Adrenal gland (tissue), 12 donors: ENCODE data around the gene POLR2E. TPM values are rescaled to one million over a fixed set of nuclear protein-coding genes. Genes with fewer than 3 reads are reported as not detected.
"Not testable (repeated sequence)": the region's sequence is repeated elsewhere in the genome, so short reads cannot be mapped to it uniquely, and the experiment has no call there.

Experiments
- DNase-seq, 7 donors: peaks; one replicate each; pipeline ENCODE4 v3.0.0-alpha.2; 2019 to 2020
- H3K27ac ChIP-seq, 5 donors: fragments of 200-600 bp; sonication (generic) in 4 of 5; 1 replicate in 3 of 5; 2 replicates in 2 of 5; pipeline versions ENCODE4 v1.5.1 to v1.8.0; 2016 to 2020; ENCODE audit warnings: mild to moderate bottlenecking in 1 of 5
- H3K27me3 ChIP-seq: fragments of 200-600 bp; 2 replicates; pipeline ENCODE4 v1.8.0; 2021
- H3K36me3 ChIP-seq, 2 donors: fragments of 200-600 bp; replicated peaks in 1 of 2; 1 replicate in 1 of 2; 2 replicates in 1 of 2; pipeline versions ENCODE4 v1.5.1 to v1.8.0; 2018 to 2022
- H3K4me1 ChIP-seq, 2 donors: fragments of 200-600 bp; replicated peaks in 1 of 2; 1 replicate in 1 of 2; 2 replicates in 1 of 2; pipeline versions ENCODE4 v1.5.1 to v1.8.0; 2018 to 2021
- H3K4me3 ChIP-seq, 4 donors: fragments of 200-600 bp; sonication (generic) in 3 of 4; one replicate each; pipeline ENCODE4 v1.5.1; 2016 to 2018
- H3K9me3 ChIP-seq, 3 donors: fragments of 200-600 bp; sonication (generic) in 1 of 3; replicated peaks in 1 of 3; 1 replicate in 2 of 3; 2 replicates in 1 of 3; pipeline versions ENCODE4 v1.5.1 to v1.8.0; 2016 to 2021
- POLR2A ChIP-seq, 2 donors: fragments of 450-650 bp; IDR thresholded peaks; one replicate each; pipeline ENCODE4 v1.6.1; 2017; ENCODE audit warnings: antibody characterized with exemption in 2 of 2, mild to moderate bottlenecking in 2 of 2, moderate library complexity in 1 of 2
- WGBS, 4 donors: extraction: QIAGEN DNeasy Blood & Tissue Kit in 2 of 4; methylation state at CpG; one replicate each; pipeline versions ENCODE4 v1.1.5 to v1.1.7; 2013 to 2017; 5-methylcytosine and 5-hydroxymethylcytosine counted together
- intact Hi-C, 2 donors: fragments of 100-400 bp; cut with DNase I; formaldehyde crosslinking; loops; one replicate each; pipeline versions ENCODE4 v1.14.1 to v1.15.0; 2022 to 2023
- polyA plus RNA-seq, 3 donors: library from polyadenylated mRNA; stranded (reverse); fragments of 200-250 nt in 2 of 3; fragments of 350-450 nt in 1 of 3; fragmentation: Illumina TruSeq in 1 of 3; extraction: RNeasy Lipid Tissue Mini Kit (QIAGEN cat#74804) in 1 of 3; gene quantifications; one replicate each; pipeline ENCODE4 v1.2.3, GENCODE V29; 2013 to 2014
- total RNA-seq, 9 donors: library from RNA; depleted of rRNA in 4 of 9; stranded (reverse); fragments of >200 nt in 4 of 9; fragments of 120-200 nt in 1 of 9; fragmentation: NEBNext Ultra II Directional in 1 of 9; extraction: Animal tissue kit (Norgen Biotek cat#: 25700) in 1 of 9; gene quantifications; one replicate each; pipeline versions ENCODE4 v1.1.0 to v1.2.4, GENCODE V29; 2013 to 2023
- TF ChIP-seq, protein P1 (sequence below), 6 experiments: fragments of 450-650 bp in 4 of 6; fragments of 200-600 bp in 2 of 6; sonication (generic) in 1 of 6; IDR thresholded peaks; 1 replicate in 5 of 6; 2 replicates in 1 of 6; pipeline versions ENCODE4 v1.5.1 to v1.8.0; 2016 to 2021; ENCODE audit warnings: antibody characterized with exemption in 6 of 6, mild to moderate bottlenecking in 2 of 6, moderate library complexity in 1 of 6
- donor health status: healthy with polysubstance abuse.
- donor health status: Bipolar disorder and iron deficiency.
- donor health status: DM: yes; HTN: yes; CAD: no.
- donor health status: DM: no; HTN: no; CAD: no.
- donor health status: DM: no; HTN: no; CAD: no.
- donor health status: DM: yes; HTN: yes; CAD: no.

POLR2E gene
- total and polyA plus RNA-seq, 12 donors = 74.7 to 231 (median 157) TPM

- TF ChIP-seq POLR2A (IDR thresholded peaks at IDR 0.05) = no peak
- TF ChIP-seq, protein P1, sequence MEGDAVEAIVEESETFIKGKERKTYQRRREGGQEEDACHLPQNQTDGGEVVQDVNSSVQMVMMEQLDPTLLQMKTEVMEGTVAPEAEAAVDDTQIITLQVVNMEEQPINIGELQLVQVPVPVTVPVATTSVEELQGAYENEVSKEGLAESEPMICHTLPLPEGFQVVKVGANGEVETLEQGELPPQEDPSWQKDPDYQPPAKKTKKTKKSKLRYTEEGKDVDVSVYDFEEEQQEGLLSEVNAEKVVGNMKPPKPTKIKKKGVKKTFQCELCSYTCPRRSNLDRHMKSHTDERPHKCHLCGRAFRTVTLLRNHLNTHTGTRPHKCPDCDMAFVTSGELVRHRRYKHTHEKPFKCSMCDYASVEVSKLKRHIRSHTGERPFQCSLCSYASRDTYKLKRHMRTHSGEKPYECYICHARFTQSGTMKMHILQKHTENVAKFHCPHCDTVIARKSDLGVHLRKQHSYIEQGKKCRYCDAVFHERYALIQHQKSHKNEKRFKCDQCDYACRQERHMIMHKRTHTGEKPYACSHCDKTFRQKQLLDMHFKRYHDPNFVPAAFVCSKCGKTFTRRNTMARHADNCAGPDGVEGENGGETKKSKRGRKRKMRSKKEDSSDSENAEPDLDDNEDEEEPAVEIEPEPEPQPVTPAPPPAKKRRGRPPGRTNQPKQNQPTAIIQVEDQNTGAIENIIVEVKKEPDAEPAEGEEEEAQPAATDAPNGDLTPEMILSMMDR (IDR thresholded peaks at IDR 0.05) = no peak
- 84 to 91% (median 90%) methylated on average over 11 to 35 of the region's 35 CpGs for WGBS, 4 donors
- H3K9me3 ChIP-seq = no peaks in the 10 kb centered on the region
- no peak overlapping the region for H3K27ac ChIP-seq
- H3K36me3 ChIP-seq = peaks cover 0 to 94% of the 10 kb centered on the region in 2 donors
- intact Hi-C loops = no loop called here
- H3K4me3 ChIP-seq = no peak overlapping the region
- H3K27me3 ChIP-seq = no peaks in the 10 kb centered on the region
- H3K4me1 ChIP-seq = peaks cover 26 to 30% of the 10 kb centered on the region in 2 donors
- DNase-seq = no peak
Observed at GRCh38 chr19:1115646-1116420, 20.7 kb upstream of the POLR2E start.

DNA sequence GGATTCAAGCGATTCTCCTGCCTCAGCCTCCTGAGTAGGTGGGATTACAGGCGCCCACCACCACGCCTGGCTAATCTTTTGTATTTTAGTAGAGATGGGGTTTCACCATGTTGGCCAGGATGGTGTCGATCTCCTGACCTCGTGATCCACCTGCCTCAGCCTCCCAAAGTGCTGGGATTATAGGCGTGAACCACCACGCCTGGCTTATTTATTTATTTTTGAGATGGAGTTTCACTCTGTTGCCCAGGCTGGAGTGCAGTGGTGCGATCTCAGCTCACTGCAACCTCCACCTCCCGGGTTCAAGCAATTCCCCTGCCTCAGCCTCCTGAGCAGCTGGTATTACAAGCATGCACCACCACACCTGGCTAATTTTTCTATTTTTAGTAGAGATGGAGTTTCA is 19.6 kb upstream of the POLR2E start:
- not testable (repeated sequence) for H3K9me3 ChIP-seq, H3K27ac ChIP-seq
- peaks cover 0 to 92% of the 10 kb centered on the region in 2 donors for H3K36me3 ChIP-seq

DNA sequence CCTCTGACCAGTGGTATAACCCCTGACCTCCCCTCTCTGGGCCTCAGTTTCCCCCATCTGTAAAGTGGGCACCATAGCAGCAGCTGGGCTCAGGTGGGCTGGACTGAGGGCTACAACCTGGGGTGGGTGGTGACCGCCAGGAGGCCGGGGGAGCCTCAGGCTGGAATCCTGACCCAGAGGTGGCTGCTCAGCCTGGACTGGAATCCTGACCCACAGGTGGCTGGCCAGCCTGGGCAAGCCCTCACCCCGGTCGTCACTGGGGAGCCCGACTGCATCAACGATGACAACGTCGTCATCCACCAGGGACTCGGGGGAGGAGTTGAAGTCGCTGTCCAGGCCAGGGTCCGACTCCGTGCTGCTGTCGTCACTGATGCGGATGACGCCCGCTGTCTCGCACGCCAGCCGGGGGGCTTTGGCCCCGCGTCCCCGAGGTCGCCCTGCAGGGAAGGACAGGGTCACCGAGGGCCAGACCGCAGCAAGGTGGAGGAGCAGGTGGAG is 18.9 kb upstream of the POLR2E start:
- DNase-seq = peak in 1 of 7 donors; percentile 45
- Histone ChIP-seq H3K9me3 (no peaks in the 10 kb centered on the region), H3K4me1 (peaks cover 31 to 32% of the 10 kb centered on the region in 2 donors), H3K4me3 (no peak overlapping the region), H3K27me3 (no peaks in the 10 kb centered on the region), H3K27ac (peak overlapping the region; percentile 61 to 96 (median 84)), H3K36me3 (peaks cover 0 to 91% of the 10 kb centered on the region in 2 donors)
- intact Hi-C loops = loop anchor here in 1 of 2 donors (5.0 kb wide), 1 partner anchor 78 kb away; no protein-coding TSS in a partner anchor
- TF ChIP-seq, protein P1 (IDR thresholded peaks at IDR 0.05) = no peak
- peak in 1 of 2 donors; percentile 11 for TF ChIP-seq POLR2A (IDR thresholded peaks at IDR 0.05)
- WGBS, 4 donors = 87 to 93% (median 91%) methylated on average over 23 to 25 of the region's 25 CpGs

More for the DNA sequence above, 19.6 kb upstream of the POLR2E start:
- whole genome bisulfite sequencing, 4 donors = 94 to 95% (median 94%) methylated on average over 9 of the region's 9 CpGs
- H3K4me1 ChIP-seq = peaks cover 31 to 32% of the 10 kb centered on the region in 2 donors
- intact Hi-C loops = loop anchor here in 1 of 2 donors (5.0 kb wide), 1 partner anchor 78 kb away; no protein-coding TSS in a partner anchor
- H3K27me3 ChIP-seq, DNase-seq, H3K4me3 ChIP-seq: not testable (repeated sequence)

DNA sequence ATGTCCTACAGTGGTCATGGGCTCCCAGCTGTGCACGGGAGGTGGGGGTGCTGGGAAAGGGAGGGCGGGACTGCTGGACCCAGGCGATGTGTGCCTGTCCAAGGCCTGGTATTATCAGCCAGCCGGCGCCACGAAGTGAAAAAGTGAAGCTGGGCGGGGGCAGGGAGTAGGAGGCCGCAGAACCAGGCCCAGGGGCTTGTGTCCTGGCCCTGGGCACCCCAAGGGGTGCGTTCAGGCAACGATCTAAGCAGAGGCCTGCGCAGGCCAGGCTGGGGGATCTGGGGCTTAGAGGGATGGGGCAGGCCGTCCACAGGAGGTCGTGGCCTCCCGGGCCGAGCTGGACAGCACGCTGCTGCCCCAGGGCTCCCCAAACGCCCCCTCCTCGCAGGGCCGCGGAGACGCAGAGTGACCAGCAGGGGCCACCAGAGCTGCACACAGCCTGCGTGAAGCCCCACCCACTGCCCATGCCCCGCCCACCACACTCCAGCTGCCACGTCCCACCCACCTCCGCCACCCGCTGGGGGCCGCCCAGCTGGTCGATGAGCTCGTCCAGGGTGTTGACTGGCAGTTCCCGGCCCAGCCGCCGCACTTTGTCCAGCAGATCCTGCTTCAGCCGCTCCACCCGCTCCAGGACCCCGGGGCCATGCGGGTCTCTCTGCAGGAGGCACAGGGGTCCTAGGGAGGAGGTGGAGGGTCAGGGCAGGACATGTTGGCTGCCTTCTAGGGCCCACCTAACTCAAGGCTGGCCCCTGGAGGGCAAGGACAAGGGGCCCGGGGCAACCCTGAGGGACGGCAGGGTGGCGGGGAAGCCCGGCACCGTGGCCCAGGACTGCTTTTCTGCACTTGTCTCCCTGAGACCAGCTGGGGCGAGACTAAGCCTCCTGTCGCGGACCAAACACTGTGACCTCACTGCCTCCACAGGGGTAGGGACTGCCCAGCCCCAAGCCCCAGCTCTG is 18.1 kb upstream of the POLR2E start:
- intact Hi-C loops = loop anchor here in 1 of 2 donors (5.0 kb wide), 1 partner anchor 79 kb away; no protein-coding TSS in a partner anchor
- peak; percentile 97 to 99 (median 98) for DNase-seq
- Histone ChIP-seq H3K27ac (peak overlapping the region; percentile 61 to 96 (median 84)), H3K4me1 (peaks cover 31 to 32% of the 10 kb centered on the region in 2 donors), H3K27me3 (no peaks in the 10 kb centered on the region), H3K4me3 (no peak overlapping the region), H3K9me3 (no peaks in the 10 kb centered on the region), H3K36me3 (peaks cover 0 to 91% of the 10 kb centered on the region in 2 donors)
- WGBS, 4 donors = 21 to 36% (median 26%) methylated on average over 12 to 44 of the region's 44 CpGs
- TF ChIP-seq, protein P1 (IDR thresholded peaks at IDR 0.05) = peak; percentile 78 to 95 (median 91)
- TF ChIP-seq POLR2A (IDR thresholded peaks at IDR 0.05) = peak in 1 of 2 donors; percentile 51
